HL-60/S4 treated with retinoic acid at 250 ng/mL for 4 days and 3 days (cell line): ENCODE data around the gene MARS1.

ENCODE experiments used
- in situ Hi-C: fragments of 300-500 bp; cut with MboI; formaldehyde crosslinking; loops from 2 replicates; pipeline ENCODE4 v1.7.0; 2022; ENCODE audit warnings: low sequenced_read_pairs

The MARS1 gene

GRCh38 chr12:57526477-57527126, 38.7 kb downstream of the MARS1 start:
- in situ Hi-C loops = no loop called here

GRCh38 chr12:57527184-57527583, 39.3 kb downstream of the MARS1 start:
- in situ Hi-C loops = no loop called here

GRCh38 chr12:57528176-57528575, 40.3 kb downstream of the MARS1 start:
- in situ Hi-C loops = no loop called here

GRCh38 chr12:57528831-57529555, 41.1 kb downstream of the MARS1 start:
- in situ Hi-C loops = no loop called here

- in situ Hi-C loops = no loop called here
Observed at GRCh38 chr12:57529831-57530230, 42.0 kb downstream of the MARS1 start.

GRCh38 chr12:57530396-57531142, 42.7 kb downstream of the MARS1 start:
- in situ Hi-C loops = no loop called here

- in situ Hi-C loops = no loop called here
Observed at GRCh38 chr12:57531836-57532235, 44.0 kb downstream of the MARS1 start.

GRCh38 chr12:57533108-57533507, 45.2 kb downstream of the MARS1 start:
- in situ Hi-C loops = no loop called here

- in situ Hi-C loops = no loop called here
Observed at GRCh38 chr12:57534250-57534649, 46.4 kb downstream of the MARS1 start.

- in situ Hi-C loops = no loop called here
Observed at GRCh38 chr12:57534991-57535543, 47.2 kb downstream of the MARS1 start.

- in situ Hi-C loops = no loop called here
Observed at GRCh38 chr12:57535764-57536596, 48.1 kb downstream of the MARS1 start.

- in situ Hi-C loops = no loop called here
Observed at GRCh38 chr12:57536597-57536942, 48.7 kb downstream of the MARS1 start.

- in situ Hi-C loops = no loop called here
Observed at GRCh38 chr12:57539134-57539768, 51.4 kb downstream of the MARS1 start.

- in situ Hi-C loops = no loop called here
Observed at GRCh38 chr12:57541001-57541400, 53.1 kb downstream of the MARS1 start.

GRCh38 chr12:57541717-57542116, 53.8 kb downstream of the MARS1 start:
- in situ Hi-C loops = no loop called here

- in situ Hi-C loops = no loop called here
Observed at GRCh38 chr12:57543581-57543980, 55.7 kb downstream of the MARS1 start.

GRCh38 chr12:57545809-57546437, 58.1 kb downstream of the MARS1 start:
- in situ Hi-C loops = no loop called here

GRCh38 chr12:57546438-57547287, 58.8 kb downstream of the MARS1 start, which contains the start of gene DCTN2:
TSS of gene DCTN2 (minus strand) at chr12:57547192. CDS start at chr12:57547063, 129 bp downstream.
- in situ Hi-C loops = no loop called here
